HG03108 (cell line): Measurements from ENCODE around the gene GOLGA8J.
"Not testable (repeated sequence)": the region's sequence is repeated elsewhere in the genome, so short reads cannot be mapped to it uniquely, and the experiment has no call there.

Experiments
- ATAC-seq: cut with Tn5 transposase; IDR thresholded peaks from one replicate; pipeline ENCODE4 v1.9.1; 2021; ENCODE audit warnings: moderate library complexity; ENCODE audit not compliant: unreplicated experiment

GOLGA8J gene

DNA sequence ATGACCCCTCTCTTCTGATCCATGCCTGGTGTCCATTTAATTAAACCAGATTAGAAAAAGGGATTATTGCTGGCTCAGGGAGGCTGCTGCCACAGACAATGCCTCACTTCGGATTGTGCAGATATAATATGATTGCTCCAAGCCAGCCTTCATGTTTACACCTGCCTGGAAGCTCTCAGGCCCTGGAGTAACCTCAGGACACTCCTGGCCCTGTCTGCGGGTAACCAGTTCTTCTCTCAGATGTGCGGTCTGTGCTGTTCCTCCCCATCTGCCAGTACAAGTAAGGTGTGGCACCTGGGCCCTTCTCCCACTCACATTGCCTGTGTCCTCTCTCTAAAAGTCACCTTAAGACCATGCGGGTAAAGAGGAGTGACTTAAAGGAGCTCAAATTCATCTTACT, 8.8 kb upstream of the GOLGA8J start:
- ATAC-seq: no peak

DNA sequence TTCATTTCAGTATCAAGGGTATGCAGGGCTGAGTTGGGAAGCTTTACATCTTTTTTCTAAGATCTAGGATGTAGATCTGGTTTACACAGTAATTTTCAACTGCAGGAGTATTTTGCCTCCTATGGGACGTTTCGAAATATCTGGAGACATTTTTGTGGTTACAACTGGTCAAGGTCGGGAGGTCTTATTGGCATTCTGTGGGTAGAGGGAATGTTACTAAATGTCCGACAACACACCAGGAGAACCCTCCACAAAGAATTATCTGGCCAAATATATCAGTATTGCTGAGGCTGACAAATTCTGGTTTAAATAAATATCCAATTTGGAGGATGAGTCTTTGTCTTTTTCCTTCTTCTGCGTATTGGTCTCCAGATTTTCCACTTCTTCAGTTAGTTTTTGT, 1.9 kb upstream of the GOLGA8J start:
- ATAC-seq: not testable (repeated sequence)

DNA sequence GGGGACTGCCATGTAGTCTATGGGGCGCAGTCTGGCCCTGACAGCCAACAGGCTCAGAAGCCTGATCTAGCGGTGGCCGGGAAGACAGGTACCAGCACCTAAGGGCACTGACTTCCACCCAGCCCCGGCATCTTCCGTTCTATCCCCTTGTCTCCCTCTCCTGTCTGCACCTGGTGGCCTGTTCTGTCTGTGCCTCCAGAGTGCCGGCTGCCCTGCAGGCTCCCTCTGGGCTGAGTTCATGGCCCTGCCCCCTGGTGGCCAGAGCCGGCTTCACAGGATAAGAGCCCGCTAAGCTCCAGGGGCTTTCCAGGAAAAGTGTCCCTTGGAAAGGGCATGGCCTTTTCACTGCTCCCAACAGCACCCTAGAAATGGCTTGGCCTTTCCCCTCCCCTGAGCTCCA, 15.1 kb downstream of the GOLGA8J start:
- ATAC-seq: not testable (repeated sequence)

DNA sequence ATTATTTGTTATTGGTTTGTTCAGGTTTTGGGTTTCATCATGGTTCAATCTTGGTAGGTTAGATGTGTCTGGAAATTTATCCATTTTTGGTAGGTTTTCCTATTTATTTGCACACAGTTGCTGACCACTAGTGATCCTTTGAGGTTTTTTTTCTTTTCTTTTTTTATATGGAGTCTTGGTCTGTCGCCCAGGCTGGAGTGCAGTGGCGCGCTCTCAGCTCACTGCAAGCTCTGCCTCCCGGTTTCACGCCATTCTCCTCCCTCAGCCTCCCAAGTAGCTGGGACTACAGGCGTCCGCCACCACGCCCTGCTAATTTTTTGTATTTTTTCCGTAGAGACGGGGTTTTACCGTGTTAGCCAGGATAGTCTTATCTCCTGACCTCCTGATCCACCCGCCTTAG, 20.1 kb downstream of the GOLGA8J start:
- ATAC-seq: not testable (repeated sequence)

DNA sequence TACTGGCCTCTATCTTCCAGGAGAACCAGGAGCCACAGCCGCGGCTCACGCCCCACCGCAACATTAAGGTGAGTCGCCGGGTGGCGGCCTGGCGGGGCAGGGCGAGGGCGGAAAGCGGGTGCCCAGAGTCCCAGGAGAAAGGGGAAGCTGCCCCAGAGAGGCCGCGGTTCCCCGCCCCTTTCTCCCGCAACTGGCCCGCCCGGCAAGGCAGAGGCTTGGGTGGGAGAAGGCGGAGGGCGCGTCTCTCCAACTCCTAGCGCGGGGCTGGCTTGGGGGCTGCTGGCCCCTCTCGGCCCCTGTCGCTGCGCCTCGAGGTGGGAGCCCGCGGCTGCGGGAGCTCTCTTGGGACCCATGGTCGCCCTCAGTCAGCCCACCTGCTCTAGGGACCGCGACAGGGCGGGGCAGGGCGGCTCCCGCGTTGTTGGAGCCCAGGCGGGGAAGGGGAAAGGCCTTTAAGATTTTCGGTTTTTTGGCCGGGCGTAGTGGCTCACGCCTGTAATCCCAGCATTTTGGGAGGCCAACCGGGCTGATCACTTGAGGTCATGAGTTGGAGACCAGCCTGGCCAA, 21.3 kb downstream of the GOLGA8J start:
- not testable (repeated sequence) for ATAC-seq

DNA sequence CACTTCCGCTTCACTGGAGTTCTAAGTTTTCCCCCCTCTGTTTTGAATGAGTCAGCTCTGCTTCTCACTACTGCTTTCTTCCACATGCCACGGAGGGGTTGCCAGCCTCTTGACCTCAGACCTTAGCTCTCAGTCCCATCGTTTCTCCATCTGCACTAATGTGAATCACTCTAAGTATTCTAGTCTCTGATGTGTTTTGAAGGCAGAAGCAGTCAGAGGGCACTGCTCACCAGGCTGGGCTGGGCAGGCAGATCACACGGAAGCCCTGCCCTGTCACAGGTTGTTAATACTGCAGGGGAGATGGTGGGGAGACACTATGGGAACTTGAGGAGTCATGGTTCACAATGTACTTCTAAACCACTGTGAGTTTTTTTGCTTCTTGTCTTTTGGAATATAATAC, 27.8 kb downstream of the GOLGA8J start:
- not testable (repeated sequence) for ATAC-seq

DNA sequence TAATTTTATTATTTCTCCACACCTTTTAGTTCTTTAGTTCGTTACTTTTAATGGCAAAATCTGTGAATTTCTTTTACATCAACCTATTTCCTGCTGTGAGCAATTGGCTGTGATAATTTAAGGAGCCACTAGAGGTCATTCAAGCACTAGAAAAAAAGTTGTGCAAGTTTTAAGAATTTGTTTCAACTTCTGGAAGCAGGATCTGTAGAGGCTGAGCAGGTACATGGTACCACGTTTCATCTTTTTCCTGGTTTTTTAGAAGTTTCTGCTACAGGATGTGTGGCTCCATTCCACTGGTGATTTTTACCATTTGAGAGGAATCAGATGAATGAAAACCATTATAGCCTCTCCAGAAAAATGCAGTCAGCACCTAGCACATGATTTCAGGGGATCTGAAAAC, 47.3 kb downstream of the GOLGA8J start:
- ATAC-seq: not testable (repeated sequence)

DNA sequence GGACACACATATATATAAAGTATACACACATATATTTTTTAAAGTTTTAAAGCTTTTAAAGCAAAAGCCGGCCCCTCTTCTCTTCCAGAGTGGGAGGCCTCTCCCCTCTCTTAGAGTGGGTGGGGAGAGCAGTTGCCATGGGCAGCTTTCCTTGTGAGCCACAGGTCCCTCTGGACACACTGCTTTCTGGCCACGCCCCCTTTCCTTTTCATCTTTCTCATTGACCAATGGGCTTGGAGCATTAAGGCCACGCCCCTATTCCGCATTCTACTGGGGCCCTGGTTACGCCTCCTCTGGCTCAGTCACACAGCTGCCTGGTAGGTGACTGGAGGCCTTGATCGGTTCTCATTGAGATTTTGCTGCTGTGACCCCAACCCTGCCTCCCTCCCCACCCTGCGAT, 52.0 kb downstream of the GOLGA8J start, which contains the start of gene GOLGA8T:
TSS of gene GOLGA8T (plus strand) at position 301 of the 400 bp plus-strand sequence. CDS start at position 399, 98 bp downstream.
- ATAC-seq: not testable (repeated sequence)
